ENCODE data around the gene ABHD12B.

Gene ABHD12B

DNA sequence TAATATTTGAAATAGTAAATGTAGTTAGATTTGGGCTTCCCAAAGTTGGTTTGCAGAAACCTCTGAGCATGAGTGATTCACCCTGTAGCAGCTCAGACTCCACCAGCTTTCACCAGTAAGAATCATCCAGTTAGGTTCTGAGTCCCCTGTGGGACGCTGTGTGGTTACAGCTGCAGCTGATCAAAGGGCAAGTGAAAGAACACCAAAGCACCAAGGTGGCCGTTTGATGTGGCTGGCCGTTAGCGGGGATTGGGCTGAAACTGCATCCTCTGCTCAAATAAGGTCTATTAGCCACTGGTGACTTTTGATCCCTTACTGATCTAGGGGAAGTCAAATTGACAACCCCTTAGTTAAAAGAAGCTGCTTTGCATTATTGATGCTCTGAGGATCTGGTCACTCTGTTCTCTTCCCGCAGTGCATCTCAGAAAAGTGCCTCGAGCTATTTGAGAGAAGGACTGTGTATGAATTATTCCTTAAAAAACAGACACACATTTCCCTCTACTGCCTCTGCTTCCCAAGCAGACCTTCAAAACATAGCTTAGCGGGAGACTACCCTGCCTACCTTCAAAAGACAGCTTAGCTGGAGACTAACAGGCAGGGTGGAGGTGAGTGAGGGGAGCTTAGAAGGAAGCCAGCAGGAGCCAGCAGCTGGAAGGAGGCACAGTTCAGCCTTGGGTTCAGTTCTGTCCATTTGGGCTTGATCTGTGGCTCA, 3.7 kb downstream of the ABHD12B start:
- Histone ChIP-seq H3K27ac (ENCODE audit: low read depth, low read length) (no peak overlapping the region), H4K5ac (ENCODE audit: low read length) (no peak overlapping the region), H3K56ac (ENCODE audit: low read length) (no peak overlapping the region), H3K4me2 (ENCODE audit: low read length) (no peak overlapping the region), H3K36me3 (ENCODE audit: control insufficient read depth, insufficient read depth, low read length) (no peaks in the 10 kb centered on the region), H3K4me3 (ENCODE audit: low read length) (no peak overlapping the region), H4K8ac (ENCODE audit: low read depth, low read length) (no peak overlapping the region), H2AK5ac (ENCODE audit: low read length) (no peak overlapping the region), H3K27me3 (ENCODE audit: insufficient read depth, low read length, poor library complexity) (peaks cover 14% of the 10 kb centered on the region), H3K79me1 (ENCODE audit: low read length) (no peaks in the 10 kb centered on the region), H3K4me1 (ENCODE audit: control insufficient read depth, low read depth, low read length) (peaks cover 7% of the 10 kb centered on the region), H2BK120ac (ENCODE audit: low read depth, low read length) (no peak overlapping the region), H3K79me2 (ENCODE audit: control insufficient read depth, insufficient read depth, low read length) (no peaks in the 10 kb centered on the region), H3K18ac (ENCODE audit: low read length) (no peak overlapping the region), H3K23ac (ENCODE audit: low read length) (no peak overlapping the region), H2BK5ac (ENCODE audit: low read length) (no peak overlapping the region), H2BK15ac (replicated peaks; ENCODE audit: low read depth) (no peak overlapping the region), H3K4ac (ENCODE audit: low read depth, low read length) (no peak overlapping the region), H3K9ac (ENCODE audit: low read length) (no peak overlapping the region)
- WGBS (ENCODE audit: extremely low coverage, insufficient coverage, low lambda C conversion rate), result no CpG with 5 or more reads among the region's 7 CpGs
- no peak for DNase-seq

DNA sequence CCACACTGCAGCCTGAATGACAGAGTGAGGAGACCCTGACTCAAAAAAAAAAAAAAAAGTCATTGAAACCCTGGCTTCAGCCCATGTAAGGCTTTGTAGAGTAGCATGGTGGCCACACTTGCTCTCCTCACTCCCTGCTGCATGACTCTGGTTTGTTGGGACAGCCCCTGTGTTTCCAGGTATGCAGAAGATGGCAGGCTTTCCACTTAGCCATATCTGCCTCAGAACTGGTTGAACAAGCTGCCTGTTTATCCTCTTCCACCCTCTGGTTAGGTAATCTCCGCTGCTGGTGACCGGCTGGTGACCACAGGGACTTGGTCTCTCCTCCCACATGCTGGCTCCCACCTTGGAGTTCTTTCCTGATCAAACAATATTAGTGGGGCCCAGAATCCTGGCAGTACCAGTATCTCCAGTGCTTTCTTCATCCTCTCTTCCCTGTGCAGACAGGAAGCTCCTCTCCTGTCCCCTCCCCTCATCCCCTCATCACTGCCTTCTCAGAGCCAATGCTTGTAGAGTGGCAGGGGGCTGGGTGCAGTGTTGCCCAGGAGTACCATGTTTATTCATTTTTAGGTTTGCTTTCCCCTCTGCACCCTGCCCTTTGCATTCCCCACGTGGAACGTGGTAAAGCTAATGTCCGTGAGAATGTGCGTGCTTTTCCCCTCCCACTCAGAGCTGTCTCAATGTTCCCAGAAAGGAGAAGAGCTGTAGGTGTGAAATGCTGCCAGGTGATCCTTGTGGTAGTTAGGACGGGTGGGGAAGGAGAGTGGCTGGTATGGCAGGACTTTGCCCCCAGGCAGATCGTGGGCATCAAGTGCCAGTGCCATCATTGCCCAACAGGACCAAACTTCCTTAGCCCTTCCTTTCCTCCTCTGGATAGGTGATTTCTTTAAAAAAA, 11.3 kb downstream of the ABHD12B start:
- WGBS (ENCODE audit: extremely low coverage, insufficient coverage, low lambda C conversion rate), result no CpG with 5 or more reads among the region's 8 CpGs
- no peak overlapping the region for H2BK15ac ChIP-seq (replicated peaks; ENCODE audit: low read depth)
- H3K79me1 ChIP-seq (ENCODE audit: low read length), result no peaks in the 10 kb centered on the region
- no peak overlapping the region for H4K5ac ChIP-seq (ENCODE audit: low read length)
- H2AK5ac ChIP-seq (ENCODE audit: low read length), result no peak overlapping the region
- no peak overlapping the region for H3K4me3 ChIP-seq (ENCODE audit: low read length)
- H3K4me2 ChIP-seq (ENCODE audit: low read length), result no peak overlapping the region
- H2BK120ac ChIP-seq (ENCODE audit: low read depth, low read length), result no peak overlapping the region
- no peak overlapping the region for H3K27ac ChIP-seq (ENCODE audit: low read depth, low read length)
- H3K18ac ChIP-seq (ENCODE audit: low read length), result no peak overlapping the region
- no peak for DNase-seq
- no peak overlapping the region for H4K8ac ChIP-seq (ENCODE audit: low read depth, low read length)
- no peaks in the 10 kb centered on the region for H3K27me3 ChIP-seq (ENCODE audit: insufficient read depth, low read length, poor library complexity)
- H3K56ac ChIP-seq (ENCODE audit: low read length), result no peak overlapping the region
- no peak overlapping the region for H3K23ac ChIP-seq (ENCODE audit: low read length)
- H3K4me1 ChIP-seq (ENCODE audit: control insufficient read depth, low read depth, low read length), result peaks cover 3% of the 10 kb centered on the region
- no peak overlapping the region for H2BK5ac ChIP-seq (ENCODE audit: low read length)
- no peak overlapping the region for H3K4ac ChIP-seq (ENCODE audit: low read depth, low read length)
- H3K9ac ChIP-seq (ENCODE audit: low read length), result no peak overlapping the region
- no peaks in the 10 kb centered on the region for H3K79me2 ChIP-seq (ENCODE audit: control insufficient read depth, insufficient read depth, low read length)
- no peaks in the 10 kb centered on the region for H3K36me3 ChIP-seq (ENCODE audit: control insufficient read depth, insufficient read depth, low read length)

DNA sequence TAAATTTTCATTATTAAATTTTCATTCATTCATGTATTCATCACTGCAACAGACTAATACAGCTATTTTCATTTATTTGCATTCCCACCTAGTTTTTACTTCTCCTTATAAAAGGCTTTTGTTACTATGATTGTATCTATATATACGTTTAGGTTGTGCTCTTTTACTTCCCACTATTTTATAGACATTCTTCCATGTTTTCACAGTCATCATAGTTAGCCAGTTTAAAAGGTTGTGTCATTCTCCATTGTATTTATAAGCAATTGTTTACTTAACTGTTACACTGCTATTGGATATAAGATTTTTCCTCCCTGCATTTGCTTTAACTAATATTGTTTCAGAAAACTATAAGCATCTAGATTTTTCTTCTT, 12.0 kb downstream of the ABHD12B start:
- Histone ChIP-seq H2BK120ac (ENCODE audit: low read depth, low read length) (no peak overlapping the region), H3K4me1 (ENCODE audit: control insufficient read depth, low read depth, low read length) (peaks cover 3% of the 10 kb centered on the region), H3K18ac (ENCODE audit: low read length) (no peak overlapping the region), H2AK5ac (ENCODE audit: low read length) (no peak overlapping the region), H3K4me2 (ENCODE audit: low read length) (no peak overlapping the region), H3K4ac (ENCODE audit: low read depth, low read length) (no peak overlapping the region), H3K56ac (ENCODE audit: low read length) (no peak overlapping the region), H4K8ac (ENCODE audit: low read depth, low read length) (no peak overlapping the region), H3K9ac (ENCODE audit: low read length) (no peak overlapping the region), H3K27me3 (ENCODE audit: insufficient read depth, low read length, poor library complexity) (no peaks in the 10 kb centered on the region), H3K23ac (ENCODE audit: low read length) (no peak overlapping the region), H3K79me1 (ENCODE audit: low read length) (no peaks in the 10 kb centered on the region), H3K27ac (ENCODE audit: low read depth, low read length) (no peak overlapping the region), H3K4me3 (ENCODE audit: low read length) (no peak overlapping the region), H3K79me2 (ENCODE audit: control insufficient read depth, insufficient read depth, low read length) (no peaks in the 10 kb centered on the region), H2BK5ac (ENCODE audit: low read length) (no peak overlapping the region), H3K36me3 (ENCODE audit: control insufficient read depth, insufficient read depth, low read length) (no peaks in the 10 kb centered on the region), H2BK15ac (replicated peaks; ENCODE audit: low read depth) (no peak overlapping the region), H4K5ac (ENCODE audit: low read length) (no peak overlapping the region)
- no peak for DNase-seq
- no CpG with 5 or more reads among the region's 1 CpG for WGBS (ENCODE audit: extremely low coverage, insufficient coverage, low lambda C conversion rate)

DNA sequence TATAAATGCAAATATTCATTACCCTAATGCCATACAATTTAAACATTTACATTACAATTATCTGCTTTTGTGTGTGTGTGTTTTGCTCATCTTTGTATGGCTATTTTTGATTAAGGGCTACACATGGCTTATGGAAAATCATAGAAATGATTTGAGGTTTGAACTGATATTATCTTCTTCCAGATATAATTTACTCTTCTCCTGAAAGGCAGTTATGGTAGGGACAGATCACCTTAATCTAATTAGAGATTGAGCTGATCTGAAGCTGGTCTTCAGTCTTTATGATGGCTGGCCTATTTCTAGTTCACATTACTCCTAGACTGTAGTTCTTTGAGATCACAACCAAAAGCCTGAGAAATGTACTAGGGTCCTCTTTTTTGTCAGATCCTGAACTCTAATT, 15.6 kb downstream of the ABHD12B start:
- no peak overlapping the region for H3K23ac ChIP-seq (ENCODE audit: low read length)
- no peaks in the 10 kb centered on the region for H3K36me3 ChIP-seq (ENCODE audit: control insufficient read depth, insufficient read depth, low read length)
- H2BK120ac ChIP-seq (ENCODE audit: low read depth, low read length), result no peak overlapping the region
- no peaks in the 10 kb centered on the region for H3K79me2 ChIP-seq (ENCODE audit: control insufficient read depth, insufficient read depth, low read length)
- no peak overlapping the region for H2AK5ac ChIP-seq (ENCODE audit: low read length)
- no peaks in the 10 kb centered on the region for H3K79me1 ChIP-seq (ENCODE audit: low read length)
- no peak overlapping the region for H3K9ac ChIP-seq (ENCODE audit: low read length)
- no peak overlapping the region for H2BK5ac ChIP-seq (ENCODE audit: low read length)
- no peak overlapping the region for H4K5ac ChIP-seq (ENCODE audit: low read length)
- no peak overlapping the region for H3K27ac ChIP-seq (ENCODE audit: low read depth, low read length)
- no peak overlapping the region for H3K18ac ChIP-seq (ENCODE audit: low read length)
- no peak overlapping the region for H2BK15ac ChIP-seq (replicated peaks; ENCODE audit: low read depth)
- DNase-seq, result no peak
- H3K4me2 ChIP-seq (ENCODE audit: low read length), result no peak overlapping the region
- H3K56ac ChIP-seq (ENCODE audit: low read length), result no peak overlapping the region
- no peak overlapping the region for H4K8ac ChIP-seq (ENCODE audit: low read depth, low read length)
- no peaks in the 10 kb centered on the region for H3K27me3 ChIP-seq (ENCODE audit: insufficient read depth, low read length, poor library complexity)
- H3K4me1 ChIP-seq (ENCODE audit: control insufficient read depth, low read depth, low read length), result peaks cover 3% of the 10 kb centered on the region
- H3K4me3 ChIP-seq (ENCODE audit: low read length), result no peak overlapping the region
- H3K4ac ChIP-seq (ENCODE audit: low read depth, low read length), result no peak overlapping the region

DNA sequence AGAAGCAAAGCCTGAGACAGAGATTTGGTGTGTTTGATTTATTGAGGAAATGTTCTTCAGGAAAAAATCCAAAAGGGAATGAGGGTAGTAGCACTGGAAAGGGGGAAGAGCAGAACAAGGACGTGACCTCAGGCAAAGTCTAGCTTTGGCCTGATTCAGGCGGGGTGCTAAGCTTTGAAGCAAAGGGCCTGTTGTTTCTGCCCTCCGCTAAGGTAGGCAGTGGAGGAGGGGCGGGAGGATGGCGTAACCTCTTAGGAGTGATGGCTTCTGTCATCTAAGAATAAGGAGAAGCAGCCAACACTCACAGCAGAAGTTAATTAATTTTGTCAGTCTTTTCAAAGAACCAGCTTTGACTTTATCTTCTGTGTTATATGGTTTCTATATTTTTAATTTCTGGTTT, 20.4 kb downstream of the ABHD12B start:
- no peak overlapping the region for H2AK5ac ChIP-seq (ENCODE audit: low read length)
- no peak overlapping the region for H3K23ac ChIP-seq (ENCODE audit: low read length)
- H3K4me1 ChIP-seq (ENCODE audit: control insufficient read depth, low read depth, low read length), result no peaks in the 10 kb centered on the region
- H3K18ac ChIP-seq (ENCODE audit: low read length), result no peak overlapping the region
- no peak overlapping the region for H3K4ac ChIP-seq (ENCODE audit: low read depth, low read length)
- H2BK15ac ChIP-seq (replicated peaks; ENCODE audit: low read depth), result no peak overlapping the region
- no peaks in the 10 kb centered on the region for H3K27me3 ChIP-seq (ENCODE audit: insufficient read depth, low read length, poor library complexity)
- DNase-seq, result peak; percentile 87
- H4K8ac ChIP-seq (ENCODE audit: low read depth, low read length), result no peak overlapping the region
- H3K36me3 ChIP-seq (ENCODE audit: control insufficient read depth, insufficient read depth, low read length), result no peaks in the 10 kb centered on the region
- no peaks in the 10 kb centered on the region for H3K79me2 ChIP-seq (ENCODE audit: control insufficient read depth, insufficient read depth, low read length)
- no CpG with 5 or more reads among the region's 5 CpGs for WGBS (ENCODE audit: extremely low coverage, insufficient coverage, low lambda C conversion rate)
- no peak overlapping the region for H3K9ac ChIP-seq (ENCODE audit: low read length)
- no peaks in the 10 kb centered on the region for H3K79me1 ChIP-seq (ENCODE audit: low read length)
- no peak overlapping the region for H3K56ac ChIP-seq (ENCODE audit: low read length)
- no peak overlapping the region for H2BK120ac ChIP-seq (ENCODE audit: low read depth, low read length)
- no peak overlapping the region for H3K4me3 ChIP-seq (ENCODE audit: low read length)
- no peak overlapping the region for H3K27ac ChIP-seq (ENCODE audit: low read depth, low read length)
- no peak overlapping the region for H3K4me2 ChIP-seq (ENCODE audit: low read length)
- H2BK5ac ChIP-seq (ENCODE audit: low read length), result no peak overlapping the region
- no peak overlapping the region for H4K5ac ChIP-seq (ENCODE audit: low read length)
